Fibroblast of pulmonary artery (primary cell): Measurements from ENCODE around the gene GALR1.
"Not testable (repeated sequence)": the region's sequence is repeated elsewhere in the genome, so short reads cannot be mapped to it uniquely, and the experiment has no call there.

ENCODE experiments used
- DNase-seq: peaks from one replicate; pipeline ENCODE4 v3.0.0-alpha.2; 2010; ENCODE audit warnings: low read depth
- H3K4me3 ChIP-seq: replicated peaks from 2 replicates; pipeline ENCODE4 v1.5.1; 2011; ENCODE audit warnings: low read depth, mild to moderate bottlenecking, control low read depth, low read length, moderate library complexity
- TF ChIP-seq, protein P1 (sequence below): IDR thresholded peaks from 2 replicates; pipeline ENCODE4 v1.5.1; 2011; ENCODE audit warnings: mild to moderate bottlenecking, control low read depth, low read length, inconsistent platforms; ENCODE audit errors: missing control alignments

Gene GALR1

DNA sequence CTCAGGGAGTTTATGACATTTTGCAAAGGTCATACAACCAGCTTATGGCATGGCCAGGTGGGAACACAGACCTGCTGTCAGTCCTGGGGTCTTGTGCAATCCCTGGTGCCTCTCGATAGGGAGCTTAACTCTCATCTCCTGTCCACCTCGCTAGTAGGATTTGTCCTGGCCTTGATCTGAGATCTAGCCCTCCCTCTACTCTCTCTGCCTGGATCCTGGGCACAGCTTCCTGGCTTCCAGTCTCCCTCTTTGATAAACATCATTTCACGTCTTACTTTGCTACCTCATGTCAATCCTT lies 13.8 kb downstream of the GALR1 start:
- no peak overlapping the region for H3K4me3 ChIP-seq
- DNase-seq: no peak
- TF ChIP-seq, protein P1, sequence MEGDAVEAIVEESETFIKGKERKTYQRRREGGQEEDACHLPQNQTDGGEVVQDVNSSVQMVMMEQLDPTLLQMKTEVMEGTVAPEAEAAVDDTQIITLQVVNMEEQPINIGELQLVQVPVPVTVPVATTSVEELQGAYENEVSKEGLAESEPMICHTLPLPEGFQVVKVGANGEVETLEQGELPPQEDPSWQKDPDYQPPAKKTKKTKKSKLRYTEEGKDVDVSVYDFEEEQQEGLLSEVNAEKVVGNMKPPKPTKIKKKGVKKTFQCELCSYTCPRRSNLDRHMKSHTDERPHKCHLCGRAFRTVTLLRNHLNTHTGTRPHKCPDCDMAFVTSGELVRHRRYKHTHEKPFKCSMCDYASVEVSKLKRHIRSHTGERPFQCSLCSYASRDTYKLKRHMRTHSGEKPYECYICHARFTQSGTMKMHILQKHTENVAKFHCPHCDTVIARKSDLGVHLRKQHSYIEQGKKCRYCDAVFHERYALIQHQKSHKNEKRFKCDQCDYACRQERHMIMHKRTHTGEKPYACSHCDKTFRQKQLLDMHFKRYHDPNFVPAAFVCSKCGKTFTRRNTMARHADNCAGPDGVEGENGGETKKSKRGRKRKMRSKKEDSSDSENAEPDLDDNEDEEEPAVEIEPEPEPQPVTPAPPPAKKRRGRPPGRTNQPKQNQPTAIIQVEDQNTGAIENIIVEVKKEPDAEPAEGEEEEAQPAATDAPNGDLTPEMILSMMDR: no peak

DNA sequence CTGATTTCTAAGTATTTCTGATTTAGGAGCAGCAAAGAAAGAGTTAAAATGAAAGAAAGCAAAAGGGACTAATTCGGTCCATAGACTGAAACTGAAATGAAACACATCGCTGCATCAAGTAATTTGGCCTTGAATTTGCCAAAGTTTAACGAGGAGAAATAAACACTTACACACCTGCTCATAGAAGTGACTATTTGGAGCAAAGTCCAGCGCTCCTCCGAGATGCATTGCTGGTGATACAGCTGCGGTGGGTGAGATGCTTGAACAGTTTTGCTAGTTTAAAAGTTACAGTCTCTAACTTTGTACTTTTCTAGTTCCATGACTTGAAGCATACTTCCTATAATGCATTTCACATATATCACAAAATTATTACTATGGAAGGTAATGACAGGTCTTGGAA lies 18.3 kb downstream of the GALR1 start:
- no peak for DNase-seq
- TF ChIP-seq, protein P1: no peak
- H3K4me3 ChIP-seq: no peak overlapping the region

DNA sequence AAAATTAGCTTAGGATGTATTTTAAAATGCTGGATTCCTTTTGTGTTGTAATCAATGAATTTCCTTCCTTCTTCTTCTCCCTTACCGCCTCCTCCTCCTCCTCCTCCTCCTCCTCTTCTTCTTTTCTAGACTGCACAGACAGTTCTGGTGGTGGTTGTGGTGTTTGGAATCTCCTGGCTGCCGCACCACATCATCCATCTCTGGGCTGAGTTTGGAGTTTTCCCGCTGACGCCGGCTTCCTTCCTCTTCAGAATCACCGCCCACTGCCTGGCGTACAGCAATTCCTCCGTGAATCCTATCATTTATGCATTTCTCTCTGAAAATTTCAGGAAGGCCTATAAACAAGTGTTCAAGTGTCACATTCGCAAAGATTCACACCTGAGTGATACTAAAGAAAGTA lies 18.8 kb downstream of the GALR1 start:
- DNase-seq: no peak
- TF ChIP-seq, protein P1: no peak
- no peak overlapping the region for H3K4me3 ChIP-seq

DNA sequence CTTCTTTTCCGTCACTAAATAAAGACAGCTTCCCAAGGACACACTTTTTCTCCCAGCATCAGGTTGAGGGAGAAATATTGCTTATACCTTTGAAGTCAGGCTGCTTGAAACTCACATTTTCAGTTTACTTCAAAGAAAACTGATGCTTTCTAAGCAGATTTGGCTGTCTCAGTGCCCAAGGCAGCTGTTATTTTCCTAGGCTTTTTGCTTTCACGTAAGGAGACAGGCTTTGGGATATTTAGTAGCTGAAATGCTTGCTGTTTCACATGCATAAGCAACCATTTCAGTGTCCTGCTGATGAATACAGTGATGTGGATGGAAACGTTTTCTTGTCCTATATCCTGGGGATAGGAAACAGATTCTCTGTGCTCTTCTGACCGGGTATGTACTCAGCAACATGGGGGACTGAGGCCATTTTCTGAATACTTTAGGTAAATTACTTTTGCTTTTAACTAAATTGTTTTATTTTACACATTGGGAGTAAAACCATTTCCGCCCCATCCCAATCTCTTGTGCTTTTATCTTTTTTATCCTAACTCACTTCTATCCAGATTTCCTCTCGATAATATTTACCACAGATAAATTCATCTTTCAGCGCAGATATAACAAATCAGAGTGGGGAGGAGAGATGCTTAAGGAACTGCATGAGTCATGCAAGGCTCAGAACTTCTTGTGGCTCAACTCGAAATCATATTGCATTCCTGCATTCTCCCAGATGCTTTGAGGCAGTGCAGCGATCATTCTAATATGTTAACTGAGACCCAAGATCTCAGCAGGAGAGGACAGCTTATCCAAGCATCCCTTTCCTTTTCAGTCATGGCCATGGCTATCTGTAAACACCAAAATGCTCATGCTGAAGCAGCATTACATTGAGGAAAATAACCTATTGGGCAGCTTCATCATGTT lies 22.2 kb downstream of the GALR1 start:
- TF ChIP-seq, protein P1: no peak
- peak; percentile 14 for DNase-seq
- H3K4me3 ChIP-seq: no peak overlapping the region

DNA sequence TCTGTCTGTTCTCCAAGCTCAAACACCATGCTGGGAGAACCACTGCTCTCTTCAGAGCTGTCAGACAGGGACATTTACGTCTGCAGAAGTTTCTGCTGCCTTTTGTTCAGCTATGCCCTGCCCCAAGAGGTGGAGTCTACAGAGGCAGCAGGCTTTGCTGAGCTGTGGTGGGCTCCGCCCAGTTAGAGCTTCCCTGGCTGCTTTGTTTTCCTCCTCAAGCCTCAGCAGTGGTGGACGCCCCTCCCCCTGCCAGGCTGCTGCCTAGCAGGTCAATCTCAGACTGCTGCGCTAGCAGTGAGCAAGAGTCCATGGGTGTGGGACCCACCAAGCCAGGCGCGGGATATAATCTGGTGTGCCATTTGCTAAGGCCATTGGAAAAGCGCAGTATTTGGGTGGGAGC lies 41.2 kb downstream of the GALR1 start:
- not testable (repeated sequence) for H3K4me3 ChIP-seq, DNase-seq

DNA sequence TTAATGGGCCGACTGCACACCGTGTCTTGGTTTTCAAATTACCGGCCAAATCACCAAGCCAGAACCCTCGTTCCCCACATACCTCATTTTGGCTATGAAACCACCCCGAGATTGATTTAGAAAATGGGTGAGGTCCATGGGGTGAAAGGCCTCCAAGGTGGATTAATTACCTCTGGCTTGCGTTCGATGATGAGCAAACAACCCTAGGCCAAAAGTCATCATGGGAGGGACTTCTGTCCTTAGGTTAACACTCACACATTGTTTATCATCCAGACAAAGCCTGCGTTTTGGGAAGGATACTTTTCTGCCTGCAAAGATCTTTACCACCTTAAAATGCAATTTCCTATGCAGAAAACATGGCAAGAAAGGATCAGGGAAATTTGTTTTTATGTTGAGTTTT lies 48.5 kb downstream of the GALR1 start:
- DNase-seq: no peak
- no peak overlapping the region for H3K4me3 ChIP-seq
- TF ChIP-seq, protein P1: no peak

DNA sequence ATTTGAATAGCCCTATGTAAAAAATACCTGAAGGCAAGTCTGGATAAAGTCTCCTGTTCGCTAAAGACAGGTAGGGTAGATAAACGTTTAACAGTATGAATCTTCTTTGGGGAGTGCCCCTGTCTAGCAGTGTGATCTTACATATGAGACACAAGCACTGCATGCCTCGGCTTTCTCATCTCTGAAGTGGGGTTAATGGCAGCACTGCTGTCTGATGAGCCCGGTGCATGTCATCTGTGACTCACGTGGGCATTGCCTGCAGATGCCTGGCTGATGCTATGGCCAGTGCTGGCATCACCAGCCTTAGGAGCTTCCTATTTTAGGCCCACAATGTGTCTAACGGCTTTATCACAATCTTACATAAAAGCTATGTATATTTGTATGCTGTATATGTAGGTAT lies 50.1 kb downstream of the GALR1 start:
- TF ChIP-seq, protein P1: no peak
- no peak overlapping the region for H3K4me3 ChIP-seq
- no peak for DNase-seq
